ENCODE data around the gene CTXND2. TPM values are rescaled to one million over a fixed set of nuclear protein-coding genes. Genes with fewer than 3 reads are reported as not detected.
"Not testable (repeated sequence)": the region's sequence is repeated elsewhere in the genome, so short reads cannot be mapped to it uniquely, and the experiment has no call there.

The CTXND2 gene
- not detected for polyA plus RNA-seq (2012; ENCODE audit: low read depth, missing spikeins)

- FAIRE-seq, result no peak
- no peak for TF ChIP-seq POLR2AphosphoS5 (IDR thresholded peaks at IDR 0.05; ENCODE audit: low read depth, low read length)
- TF ChIP-seq TAF1 (IDR thresholded peaks at IDR 0.05; ENCODE audit: low read depth, low read length), result no peak
- no peak for TF ChIP-seq PAX5 (IDR thresholded peaks at IDR 0.05; ENCODE audit: insufficient read depth, low read length, severe bottlenecking)
- no peak for TF ChIP-seq POU2F2 (IDR thresholded peaks at IDR 0.05; ENCODE audit: low read depth, low read length)
- no peak for TF ChIP-seq SPI1 (IDR thresholded peaks at IDR 0.05; ENCODE audit: low read depth, low read length)
- TF ChIP-seq POLR2A (IDR thresholded peaks at IDR 0.05; ENCODE audit: low read depth, low read length), result no peak
- DNase-seq (ENCODE audit: insufficient read length, low spot score), result no peak
These were observed at the start of gene CTXND2 for GRCh38 chr1:150887018-150887417. CTXND2 (plus strand) TSS chr1:150887136; CDS start chr1:150912315, 25,179 bp downstream.

- not testable (repeated sequence) for FAIRE-seq; DNase-seq (ENCODE audit: insufficient read length, low spot score)
These were observed 46.1 kb upstream of the CTXND2 start for GRCh38 chr1:150840850-150841249.

GRCh38 chr1:150841626-150842025, 45.3 kb upstream of the CTXND2 start:
- no peak for DNase-seq (ENCODE audit: insufficient read length, low spot score)
- no peak for FAIRE-seq
- TF ChIP-seq TAF1 (IDR thresholded peaks at IDR 0.05; ENCODE audit: low read depth, low read length), result no peak
- no peak for TF ChIP-seq SPI1 (IDR thresholded peaks at IDR 0.05; ENCODE audit: low read depth, low read length)
- TF ChIP-seq PAX5 (IDR thresholded peaks at IDR 0.05; ENCODE audit: insufficient read depth, low read length, severe bottlenecking), result no peak
- no peak for TF ChIP-seq POU2F2 (IDR thresholded peaks at IDR 0.05; ENCODE audit: low read depth, low read length)
- no peak for TF ChIP-seq POLR2A (IDR thresholded peaks at IDR 0.05; ENCODE audit: low read depth, low read length)
- no peak for TF ChIP-seq POLR2AphosphoS5 (IDR thresholded peaks at IDR 0.05; ENCODE audit: low read depth, low read length)

GRCh38 chr1:150842343-150842742, 44.6 kb upstream of the CTXND2 start:
- FAIRE-seq, result no peak
- TF ChIP-seq TAF1 (IDR thresholded peaks at IDR 0.05; ENCODE audit: low read depth, low read length), result no peak
- TF ChIP-seq POLR2AphosphoS5 (IDR thresholded peaks at IDR 0.05; ENCODE audit: low read depth, low read length), result no peak
- no peak for TF ChIP-seq POU2F2 (IDR thresholded peaks at IDR 0.05; ENCODE audit: low read depth, low read length)
- TF ChIP-seq PAX5 (IDR thresholded peaks at IDR 0.05; ENCODE audit: insufficient read depth, low read length, severe bottlenecking), result no peak
- DNase-seq (ENCODE audit: insufficient read length, low spot score), result no peak

- DNase-seq (ENCODE audit: insufficient read length, low spot score), result no peak
- no peak for TF ChIP-seq POLR2A (IDR thresholded peaks at IDR 0.05; ENCODE audit: low read depth, low read length)
- TF ChIP-seq SPI1 (IDR thresholded peaks at IDR 0.05; ENCODE audit: low read depth, low read length), result no peak
- TF ChIP-seq PAX5 (IDR thresholded peaks at IDR 0.05; ENCODE audit: insufficient read depth, low read length, severe bottlenecking), result no peak
- FAIRE-seq, result no peak
These were observed 44.0 kb upstream of the CTXND2 start for GRCh38 chr1:150842964-150843363.

- DNase-seq (ENCODE audit: insufficient read length, low spot score), result no peak
- no peak for FAIRE-seq
- TF ChIP-seq POU2F2 (IDR thresholded peaks at IDR 0.05; ENCODE audit: low read depth, low read length) (no peak), SPI1 (IDR thresholded peaks at IDR 0.05; ENCODE audit: low read depth, low read length) (no peak), PAX5 (IDR thresholded peaks at IDR 0.05; ENCODE audit: insufficient read depth, low read length, severe bottlenecking) (no peak), TAF1 (IDR thresholded peaks at IDR 0.05; ENCODE audit: low read depth, low read length) (no peak), POLR2AphosphoS5 (IDR thresholded peaks at IDR 0.05; ENCODE audit: low read depth, low read length) (no peak), POLR2A (IDR thresholded peaks at IDR 0.05; ENCODE audit: low read depth, low read length) (no peak)
These were observed 43.5 kb upstream of the CTXND2 start for GRCh38 chr1:150843474-150843873.

GRCh38 chr1:150846473-150847146, 40.3 kb upstream of the CTXND2 start:
- no peak for TF ChIP-seq POLR2AphosphoS5 (IDR thresholded peaks at IDR 0.05; ENCODE audit: low read depth, low read length)
- peak; percentile 13 for FAIRE-seq
- DNase-seq (ENCODE audit: insufficient read length, low spot score), result no peak

GRCh38 chr1:150850801-150851362, 36.1 kb upstream of the CTXND2 start:
- not testable (repeated sequence) for DNase-seq (ENCODE audit: insufficient read length, low spot score); FAIRE-seq

- DNase-seq (ENCODE audit: insufficient read length, low spot score); FAIRE-seq: not testable (repeated sequence)
- peak; percentile 89 for TF ChIP-seq SPI1 (IDR thresholded peaks at IDR 0.05; ENCODE audit: low read depth, low read length)
These were observed 34.2 kb upstream of the CTXND2 start for GRCh38 chr1:150852734-150853133.

DNA sequence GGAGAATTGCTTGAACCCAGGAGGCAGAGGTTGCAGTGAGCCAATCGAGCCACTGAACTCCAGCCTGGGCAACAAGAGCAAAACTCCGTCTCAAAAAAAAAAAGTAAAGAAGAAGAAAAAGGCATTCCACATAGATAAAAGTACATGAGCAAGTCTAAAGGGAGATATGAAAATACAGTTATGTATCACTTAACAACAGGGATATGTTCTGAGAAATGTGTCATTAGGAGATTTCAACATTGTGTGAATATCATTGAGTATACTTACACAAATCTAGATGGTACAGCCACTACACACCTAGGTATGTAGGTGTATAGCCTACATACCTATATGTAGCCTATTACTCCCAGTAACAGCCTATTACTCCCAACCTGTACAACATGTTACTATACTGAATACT, 23.2 kb upstream of the CTXND2 start:
- FAIRE-seq (peak; percentile 82), DNase-seq (ENCODE audit: insufficient read length, low spot score) (no peak)
- TF ChIP-seq PAX5 (IDR thresholded peaks at IDR 0.05; ENCODE audit: insufficient read depth, low read length, severe bottlenecking), result no peak
- no peak for TF ChIP-seq SPI1 (IDR thresholded peaks at IDR 0.05; ENCODE audit: low read depth, low read length)
- TF ChIP-seq POLR2AphosphoS5 (IDR thresholded peaks at IDR 0.05; ENCODE audit: low read depth, low read length), result no peak
- no peak for TF ChIP-seq TAF1 (IDR thresholded peaks at IDR 0.05; ENCODE audit: low read depth, low read length)
- no peak for TF ChIP-seq POU2F2 (IDR thresholded peaks at IDR 0.05; ENCODE audit: low read depth, low read length)
- no peak for TF ChIP-seq POLR2A (IDR thresholded peaks at IDR 0.05; ENCODE audit: low read depth, low read length)

GRCh38 chr1:150864200-150864599, 22.7 kb upstream of the CTXND2 start:
- FAIRE-seq; DNase-seq (ENCODE audit: insufficient read length, low spot score): not testable (repeated sequence)
